WTC11 (cell line): ENCODE data around the gene HERC2. TPM values are rescaled to one million over a fixed set of nuclear protein-coding genes. Genes with fewer than 3 reads are reported as not detected.

Source experiments
- ATAC-seq: fragments of 200-7000 bp; cut with Tn5 transposase; 2 replicates; pipeline ENCODE4 v1.10.0; 2021; ENCODE audit warnings: mild to moderate bottlenecking, moderate library complexity
- CTCF ChIA-PET: fragments of 300-600 bp; sonication (Branson Sonifier 250); formaldehyde crosslinking; loops from one replicate; lab custom pipeline; 2021; ENCODE audit warnings: antibody characterized with exemption; lab: Charles Lee
- POLR2A ChIA-PET: fragments of 350-600 bp; sonication (Branson Sonifier 250); formaldehyde crosslinking; loops from one replicate; lab custom pipeline; 2021; ENCODE audit warnings: antibody characterized with exemption; lab: Charles Lee
- DNase-seq: peaks from one replicate; pipeline ENCODE4 v3.0.0; 2021; ENCODE audit warnings: low spot score
- H3K27ac Mint-ChIP-seq: 2 replicates; pipeline ENCODE4 v1.8.0; 2021; ENCODE audit warnings: mixed read lengths
- H3K27me3 Mint-ChIP-seq: 2 replicates; pipeline ENCODE4 v1.8.0; 2021; ENCODE audit warnings: low read depth, mild to moderate bottlenecking, moderate library complexity, mixed read lengths
- H3K36me3 Mint-ChIP-seq: 2 replicates; pipeline ENCODE4 v1.8.0; 2021; ENCODE audit warnings: mixed read lengths
- H3K4me1 Mint-ChIP-seq: 2 replicates; pipeline ENCODE4 v1.8.0; 2022; ENCODE audit warnings: mixed read lengths
- H3K4me3 Mint-ChIP-seq: 2 replicates; pipeline ENCODE4 v1.8.0; 2021; ENCODE audit warnings: mild to moderate bottlenecking, moderate library complexity, mixed read lengths
- H3K9me3 Mint-ChIP-seq: 2 replicates; pipeline ENCODE4 v1.8.0; 2021; ENCODE audit warnings: mixed read lengths
- AR ChIP-seq: fragments of 250-450 bp; sonication (Bioruptor Pico); IDR thresholded peaks from 2 replicates; pipeline ENCODE4 v1.9.0; 2021; ENCODE audit warnings: mild to moderate bottlenecking
- ATF3 ChIP-seq: sonication (generic); formaldehyde crosslinking; conservative IDR thresholded peaks from 2 replicates; pipeline ENCODE4 v1.8.1; 2022; ENCODE audit warnings: mild to moderate bottlenecking, missing genetic modification reagents
- CREB1 ChIP-seq: sonication (generic); formaldehyde crosslinking; IDR thresholded peaks from 2 replicates; pipeline ENCODE4 v1.8.0; 2023; ENCODE audit warnings: mild to moderate bottlenecking, missing genetic modification reagents
- EMX1 ChIP-seq: fragments of 250-450 bp; sonication (Bioruptor Pico); IDR thresholded peaks from 2 replicates; pipeline ENCODE4 v1.8.0; 2021; ENCODE audit warnings: mild to moderate bottlenecking
- ESRRA ChIP-seq: sonication (generic); formaldehyde crosslinking; IDR thresholded peaks from 2 replicates; pipeline ENCODE4 v1.8.1; 2022; ENCODE audit warnings: mild to moderate bottlenecking, missing genetic modification reagents, borderline replicate concordance
- FOXK1 ChIP-seq: sonication (generic); formaldehyde crosslinking; IDR thresholded peaks from 2 replicates; pipeline ENCODE4 v1.8.0; 2022; ENCODE audit warnings: mild to moderate bottlenecking, moderate library complexity, missing genetic modification reagents
- FOXP1 ChIP-seq: sonication (generic); formaldehyde crosslinking; IDR thresholded peaks from 2 replicates; pipeline ENCODE4 v1.8.0; 2022; ENCODE audit warnings: missing genetic modification reagents, mild to moderate bottlenecking, moderate library complexity, borderline replicate concordance
- HMGA2 ChIP-seq: fragments of 250-450 bp; sonication (Bioruptor Pico); IDR thresholded peaks from 2 replicates; pipeline ENCODE4 v1.4.0; 2021; ENCODE audit warnings: mild to moderate bottlenecking, moderate library complexity
- IRF2 ChIP-seq: sonication (generic); formaldehyde crosslinking; IDR thresholded peaks from 2 replicates; pipeline ENCODE4 v1.8.0; 2022; ENCODE audit warnings: low read depth, missing genetic modification reagents, borderline replicate concordance
- JUN ChIP-seq: sonication (generic); formaldehyde crosslinking; IDR thresholded peaks from 2 replicates; pipeline ENCODE4 v1.8.0; 2023; ENCODE audit warnings: mild to moderate bottlenecking, missing genetic modification reagents
- NFE2L1 ChIP-seq: sonication (generic); formaldehyde crosslinking; IDR thresholded peaks from 2 replicates; pipeline ENCODE4 v1.8.1; 2023; ENCODE audit warnings: missing genetic modification reagents
- NFYB ChIP-seq: sonication (generic); formaldehyde crosslinking; conservative IDR thresholded peaks from 2 replicates; pipeline ENCODE4 v1.8.0; 2022; ENCODE audit warnings: low read depth, missing genetic modification reagents
- NR2C2 ChIP-seq: sonication (generic); formaldehyde crosslinking; IDR thresholded peaks from 2 replicates; pipeline ENCODE4 v1.8.0; 2022; ENCODE audit warnings: mild to moderate bottlenecking, missing genetic modification reagents
- NR3C1 ChIP-seq: sonication (generic); formaldehyde crosslinking; conservative IDR thresholded peaks from 2 replicates; pipeline ENCODE4 v1.8.1; 2023; ENCODE audit warnings: low read depth, mild to moderate bottlenecking, missing genetic modification reagents
- RELA ChIP-seq: sonication (generic); formaldehyde crosslinking; IDR thresholded peaks from 2 replicates; pipeline ENCODE4 v1.8.1; 2022; ENCODE audit warnings: missing genetic modification reagents, mild to moderate bottlenecking, borderline replicate concordance
- TEAD4 ChIP-seq: sonication (generic); formaldehyde crosslinking; IDR thresholded peaks from 2 replicates; pipeline ENCODE4 v1.8.0; 2022; ENCODE audit warnings: mild to moderate bottlenecking, missing genetic modification reagents
- ZBTB21 ChIP-seq: sonication (generic); formaldehyde crosslinking; IDR thresholded peaks from 2 replicates; pipeline ENCODE4 v1.8.1; 2023; ENCODE audit warnings: mild to moderate bottlenecking, missing genetic modification reagents, borderline replicate concordance
- ZNF219 ChIP-seq: sonication (generic); formaldehyde crosslinking; IDR thresholded peaks from 2 replicates; pipeline ENCODE4 v1.8.0; 2023; ENCODE audit warnings: missing genetic modification reagents, mild to moderate bottlenecking, borderline replicate concordance
- ZNF232 ChIP-seq: sonication (generic); formaldehyde crosslinking; IDR thresholded peaks from 2 replicates; pipeline ENCODE4 v1.8.0; 2022; ENCODE audit warnings: mild to moderate bottlenecking, missing genetic modification reagents
- ZNF317 ChIP-seq: sonication (generic); formaldehyde crosslinking; IDR thresholded peaks from 2 replicates; pipeline ENCODE4 v1.8.1; 2023; ENCODE audit warnings: low read depth, mild to moderate bottlenecking, moderate library complexity, missing genetic modification reagents, borderline replicate concordance
- ZNF425 ChIP-seq: fragments of 250-450 bp; sonication (Bioruptor Pico); conservative IDR thresholded peaks from 2 replicates; pipeline ENCODE4 v1.9.0; 2021; ENCODE audit warnings: mild to moderate bottlenecking
- ZSCAN18 ChIP-seq: fragments of 250-450 bp; sonication (Bioruptor Pico); IDR thresholded peaks from 2 replicates; pipeline ENCODE4 v2.1.2; 2022; ENCODE audit warnings: mild to moderate bottlenecking, moderate library complexity
- total RNA-seq: library from RNA; stranded (reverse); gene quantifications from 3 replicates; pipeline ENCODE4 v1.2.3, GENCODE V29; 2021
- TF ChIP-seq, protein P1 (sequence below): fragments of 250-450 bp; sonication (Bioruptor Pico); IDR thresholded peaks from 2 replicates; pipeline ENCODE4 v1.9.0; 2021; ENCODE audit warnings: moderate library complexity, mild to moderate bottlenecking, inconsistent platforms, borderline replicate concordance
- TF ChIP-seq, protein P2 (sequence below): sonication (generic); formaldehyde crosslinking; IDR thresholded peaks from 2 replicates; pipeline ENCODE4 v1.8.1; 2022; ENCODE audit warnings: low read depth, mild to moderate bottlenecking, moderate library complexity, missing genetic modification reagents, borderline replicate concordance
- TF ChIP-seq, protein P3 (sequence below): fragments of 200-600 bp; IDR thresholded peaks from 2 replicates; pipeline ENCODE4 v1.8.0; 2022; ENCODE audit warnings: antibody characterized with exemption

The HERC2 gene
- total RNA-seq, 1 experiment from 2014 or later = 81.5 TPM

DNA sequence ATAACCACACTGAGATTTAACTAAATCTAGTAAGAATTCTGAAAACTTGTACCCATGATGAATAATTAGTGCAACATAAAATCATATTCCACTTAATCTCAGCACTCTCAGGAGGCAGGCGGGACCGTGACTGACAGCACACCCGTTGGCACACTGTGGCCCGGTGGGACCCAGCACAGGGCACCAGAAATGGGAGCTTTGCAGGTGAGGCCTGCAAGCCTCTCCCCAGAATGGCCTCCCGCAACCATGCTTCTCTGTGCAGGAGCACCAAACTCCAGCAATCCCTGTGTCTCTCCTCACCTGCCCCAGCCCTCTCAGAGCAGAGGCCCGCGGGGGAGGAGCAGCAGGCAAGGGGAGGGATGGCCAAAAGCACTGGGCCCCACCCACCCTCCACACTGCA lies 191.3 kb downstream of the HERC2 start:
- Mint-ChIP-seq H3K27me3 (no peaks in the 10 kb centered on the region), H3K4me1 (peaks cover 25% of the 10 kb centered on the region), H3K4me3 (no peak overlapping the region), H3K36me3 (peaks cover 64% of the 10 kb centered on the region), H3K9me3 (no peaks in the 10 kb centered on the region), H3K27ac (no peak overlapping the region)
- POLR2A ChIA-PET = no interaction called here
- DNase-seq = no peak
- TF ChIP-seq FOXP1 (CRISPR knock-in tag) = no peak
- TF ChIP-seq, protein P1, sequence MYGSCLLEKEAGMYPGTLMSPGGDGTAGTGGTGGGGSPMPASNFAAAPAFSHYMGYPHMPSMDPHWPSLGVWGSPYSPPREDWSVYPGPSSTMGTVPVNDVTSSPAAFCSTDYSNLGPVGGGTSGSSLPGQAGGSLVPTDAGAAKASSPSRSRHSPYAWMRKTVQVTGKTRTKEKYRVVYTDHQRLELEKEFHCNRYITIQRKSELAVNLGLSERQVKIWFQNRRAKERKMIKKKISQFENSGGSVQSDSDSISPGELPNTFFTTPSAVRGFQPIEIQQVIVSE = no peak
- no peak for TF ChIP-seq NR3C1 (CRISPR knock-in tag)
- no peak for TF ChIP-seq NFE2L1 (CRISPR knock-in tag)
- TF ChIP-seq HMGA2 (CRISPR knock-in tag) = no peak
- no peak for TF ChIP-seq ZSCAN18 (CRISPR knock-in tag)
- TF ChIP-seq ZNF425 (CRISPR knock-in tag) = no peak
- TF ChIP-seq ZNF219 (CRISPR knock-in tag) = no peak
- TF ChIP-seq ZNF317 (CRISPR knock-in tag) = no peak
- TF ChIP-seq EMX1 (CRISPR knock-in tag) = no peak
- TF ChIP-seq CREB1 = no peak
- no peak for TF ChIP-seq NFYB (CRISPR knock-in tag)
- no peak for TF ChIP-seq TEAD4 (CRISPR knock-in tag)
- TF ChIP-seq, protein P2, sequence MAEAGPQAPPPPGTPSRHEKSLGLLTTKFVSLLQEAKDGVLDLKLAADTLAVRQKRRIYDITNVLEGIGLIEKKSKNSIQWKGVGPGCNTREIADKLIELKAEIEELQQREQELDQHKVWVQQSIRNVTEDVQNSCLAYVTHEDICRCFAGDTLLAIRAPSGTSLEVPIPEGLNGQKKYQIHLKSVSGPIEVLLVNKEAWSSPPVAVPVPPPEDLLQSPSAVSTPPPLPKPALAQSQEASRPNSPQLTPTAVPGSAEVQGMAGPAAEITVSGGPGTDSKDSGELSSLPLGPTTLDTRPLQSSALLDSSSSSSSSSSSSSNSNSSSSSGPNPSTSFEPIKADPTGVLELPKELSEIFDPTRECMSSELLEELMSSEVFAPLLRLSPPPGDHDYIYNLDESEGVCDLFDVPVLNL (CRISPR knock-in tag) = no peak
- CTCF ChIA-PET = no interaction called here
- ATAC-seq = no peak

GRCh38 chr15:28129231-28129848 lies 192.6 kb downstream of the HERC2 start:
- POLR2A ChIA-PET = no interaction called here
- TF ChIP-seq NR2C2 (no peak), IRF2 (CRISPR knock-in tag) (no peak), ATF3 (CRISPR knock-in tag) (no peak), RELA (CRISPR knock-in tag) (no peak), ESRRA (no peak), ZBTB21 (CRISPR knock-in tag) (no peak), FOXK1 (CRISPR knock-in tag) (no peak), AR (CRISPR knock-in tag) (no peak), JUN (CRISPR knock-in tag) (no peak), ZNF232 (CRISPR knock-in tag) (no peak), EMX1 (CRISPR knock-in tag) (no peak)
- TF ChIP-seq, protein P3, sequence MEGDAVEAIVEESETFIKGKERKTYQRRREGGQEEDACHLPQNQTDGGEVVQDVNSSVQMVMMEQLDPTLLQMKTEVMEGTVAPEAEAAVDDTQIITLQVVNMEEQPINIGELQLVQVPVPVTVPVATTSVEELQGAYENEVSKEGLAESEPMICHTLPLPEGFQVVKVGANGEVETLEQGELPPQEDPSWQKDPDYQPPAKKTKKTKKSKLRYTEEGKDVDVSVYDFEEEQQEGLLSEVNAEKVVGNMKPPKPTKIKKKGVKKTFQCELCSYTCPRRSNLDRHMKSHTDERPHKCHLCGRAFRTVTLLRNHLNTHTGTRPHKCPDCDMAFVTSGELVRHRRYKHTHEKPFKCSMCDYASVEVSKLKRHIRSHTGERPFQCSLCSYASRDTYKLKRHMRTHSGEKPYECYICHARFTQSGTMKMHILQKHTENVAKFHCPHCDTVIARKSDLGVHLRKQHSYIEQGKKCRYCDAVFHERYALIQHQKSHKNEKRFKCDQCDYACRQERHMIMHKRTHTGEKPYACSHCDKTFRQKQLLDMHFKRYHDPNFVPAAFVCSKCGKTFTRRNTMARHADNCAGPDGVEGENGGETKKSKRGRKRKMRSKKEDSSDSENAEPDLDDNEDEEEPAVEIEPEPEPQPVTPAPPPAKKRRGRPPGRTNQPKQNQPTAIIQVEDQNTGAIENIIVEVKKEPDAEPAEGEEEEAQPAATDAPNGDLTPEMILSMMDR = no peak

More at GRCh38 chr15:28129231-28129848, 192.6 kb downstream of the HERC2 start:
- CTCF ChIA-PET = interaction anchor here (1.6 kb wide), 1 partner anchor 107 kb away, joined by 4 read pairs; no protein-coding TSS in a partner anchor
- ATAC-seq (no peak), DNase-seq (no peak)
- Mint-ChIP-seq H3K9me3 (no peaks in the 10 kb centered on the region), H3K27me3 (no peaks in the 10 kb centered on the region), H3K27ac (no peak overlapping the region), H3K4me1 (peaks cover 19% of the 10 kb centered on the region), H3K4me3 (no peak overlapping the region), H3K36me3 (peaks cover 57% of the 10 kb centered on the region)
